NCI-H226 (cell line): ENCODE measurements around the gene PGS1.
A peak's percentile ranks its signal among the peaks of the same experiment; 100 is the strongest.

ENCODE experiments used
- DNase-seq: peaks from one replicate; pipeline ENCODE4 v3.0.0-alpha.2; 2015

Gene PGS1

GRCh38 chr17:78390241-78391050 lies 12.0 kb downstream of the PGS1 start:
- peak; percentile 84 for DNase-seq

DNA sequence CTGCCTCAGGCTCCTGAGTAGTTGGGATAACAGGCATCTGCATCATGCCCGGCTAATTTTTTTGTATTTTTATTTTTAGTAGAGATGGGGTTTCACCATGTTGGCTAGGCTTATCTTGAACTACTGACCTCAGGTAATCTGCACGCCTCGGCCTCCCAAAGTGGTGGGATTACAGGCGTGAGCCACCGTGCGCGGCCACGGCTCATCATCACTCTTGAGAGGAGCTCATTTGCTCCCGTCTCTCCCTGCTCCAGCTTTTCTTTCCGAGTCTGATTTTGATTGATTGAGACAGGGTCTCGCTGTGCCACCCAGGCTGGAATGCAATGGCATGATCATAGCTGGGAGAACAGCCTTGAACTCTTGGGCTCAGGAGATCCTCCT lies 12.6 kb downstream of the PGS1 start:
- no peak for DNase-seq

- DNase-seq: peak; percentile 80
Measured at GRCh38 chr17:78391843-78392242, 13.4 kb downstream of the PGS1 start.

DNA sequence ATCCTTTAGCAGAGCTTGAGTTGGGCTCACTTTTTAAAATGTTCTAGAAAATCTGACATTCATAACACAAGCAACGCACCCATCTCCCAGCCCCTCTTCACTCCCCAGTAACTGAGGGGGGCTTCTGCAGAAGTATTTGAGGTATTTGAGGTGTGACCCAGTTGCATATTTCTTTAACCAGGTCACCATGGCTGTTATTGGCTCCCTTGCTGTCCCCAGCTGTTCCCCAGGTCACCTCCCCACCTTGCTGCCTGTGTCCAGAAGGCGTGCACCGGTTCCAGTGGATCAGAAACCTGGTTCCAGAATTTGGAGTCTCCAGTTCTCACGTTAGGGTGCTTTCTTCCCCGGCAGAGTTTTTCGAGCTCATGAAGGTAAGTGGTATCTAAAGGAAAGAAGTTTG lies 13.8 kb downstream of the PGS1 start:
- no peak for DNase-seq

- DNase-seq: no peak
Measured at GRCh38 chr17:78393575-78393974, 15.1 kb downstream of the PGS1 start.

- DNase-seq: no peak
Measured at GRCh38 chr17:78394209-78394608, 15.8 kb downstream of the PGS1 start.

GRCh38 chr17:78395155-78395554 lies 16.7 kb downstream of the PGS1 start:
- DNase-seq: no peak

DNA sequence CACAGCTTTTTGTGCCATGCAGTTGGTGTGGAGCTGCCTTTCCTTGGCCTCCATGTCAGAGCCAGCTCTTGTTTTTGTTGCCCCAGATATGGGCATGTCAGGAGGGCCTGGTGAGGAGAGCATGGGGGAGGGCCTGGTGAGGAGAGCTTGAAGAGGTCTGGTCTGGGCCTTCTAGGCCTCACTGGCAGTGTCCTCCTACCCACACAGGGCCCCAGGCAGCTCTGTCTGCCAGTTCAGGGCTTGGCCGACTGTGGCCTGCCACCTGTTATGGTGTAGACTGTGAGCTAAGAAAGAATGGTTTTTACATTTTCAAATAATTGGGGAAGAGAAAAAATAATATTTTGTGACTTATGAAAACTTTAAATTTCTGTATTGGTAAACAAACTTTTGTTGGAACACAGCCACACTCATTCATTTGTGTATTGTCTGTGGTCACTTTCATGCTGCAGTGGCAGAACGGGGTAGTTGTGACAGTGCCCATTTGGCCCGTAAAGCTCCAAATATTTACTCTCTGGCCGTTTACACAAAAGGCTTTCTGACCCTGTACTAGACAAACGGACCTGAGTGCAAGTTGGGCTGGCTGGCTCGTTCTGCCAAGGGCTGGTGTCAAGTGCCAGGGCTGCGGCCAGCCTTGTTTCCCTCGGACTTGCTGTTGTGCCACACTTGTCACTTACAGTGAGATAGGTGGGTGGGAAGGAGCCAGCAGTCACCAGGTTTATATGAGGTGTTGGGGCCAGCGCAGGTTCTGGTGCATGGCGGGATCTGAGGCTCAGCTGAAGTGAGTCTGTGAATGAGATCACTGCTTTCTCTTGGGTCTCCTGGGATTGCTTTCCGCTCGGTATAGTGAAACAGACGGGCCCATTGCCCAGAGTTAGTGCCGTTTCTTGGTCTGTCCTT lies 18.2 kb downstream of the PGS1 start:
- no peak for DNase-seq

GRCh38 chr17:78397681-78398101 lies 19.2 kb downstream of the PGS1 start:
- DNase-seq: no peak

DNA sequence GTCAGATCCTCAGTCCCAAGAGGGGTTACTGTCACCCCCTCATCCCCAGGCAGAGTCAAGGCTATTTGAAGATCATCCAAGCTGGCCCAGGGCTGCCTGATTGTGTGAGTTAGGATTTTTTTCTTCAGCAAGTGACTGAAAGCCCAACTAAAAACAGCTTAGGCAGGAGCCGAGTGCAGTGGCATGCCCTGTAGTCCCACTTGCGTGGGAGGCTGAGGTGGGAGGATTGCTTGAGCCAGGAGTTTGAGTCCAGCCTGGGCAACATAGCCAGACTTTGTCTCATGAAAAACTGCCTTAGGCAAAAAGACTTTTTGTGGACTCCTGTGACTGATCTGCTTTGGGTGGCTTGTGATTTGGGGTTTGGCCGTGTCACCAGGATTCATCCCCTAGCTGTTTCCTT lies 19.9 kb downstream of the PGS1 start:
- no peak for DNase-seq

GRCh38 chr17:78399028-78399692 lies 20.7 kb downstream of the PGS1 start:
- DNase-seq: no peak

- no peak for DNase-seq
Measured at GRCh38 chr17:78399693-78400144, 21.3 kb downstream of the PGS1 start.

GRCh38 chr17:78400581-78401240 lies 22.3 kb downstream of the PGS1 start:
- DNase-seq: no peak

DNA sequence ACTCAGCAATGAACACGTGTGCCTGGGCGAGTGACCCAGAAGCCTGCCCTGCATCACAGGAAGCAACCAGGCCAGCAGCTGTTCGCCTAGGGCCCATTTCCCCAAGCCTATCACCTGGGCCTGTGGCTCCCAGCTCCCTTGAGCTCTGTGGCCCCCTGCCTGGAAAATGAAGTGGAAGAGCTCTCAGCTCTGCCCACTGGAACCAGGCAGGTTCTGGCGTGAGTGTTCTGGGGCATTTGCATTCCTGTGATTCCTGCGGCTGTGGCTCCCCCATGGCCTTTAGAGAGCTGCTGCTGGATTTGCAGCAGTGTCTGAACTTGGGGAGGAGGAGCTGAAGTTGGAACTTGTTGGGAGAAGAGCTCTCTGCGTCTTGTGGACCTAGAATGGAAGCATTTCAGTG lies 22.8 kb downstream of the PGS1 start:
- no peak for DNase-seq

GRCh38 chr17:78401891-78402290 lies 23.4 kb downstream of the PGS1 start:
- no peak for DNase-seq

GRCh38 chr17:78403822-78404221 lies 25.4 kb downstream of the PGS1 start:
- DNase-seq: no peak

GRCh38 chr17:78406396-78406795 lies 27.9 kb downstream of the PGS1 start:
- no peak for DNase-seq

- DNase-seq: no peak
Measured at GRCh38 chr17:78406920-78407319, 28.5 kb downstream of the PGS1 start.

- DNase-seq: no peak
Measured at GRCh38 chr17:78407387-78408000, 29.0 kb downstream of the PGS1 start.

DNA sequence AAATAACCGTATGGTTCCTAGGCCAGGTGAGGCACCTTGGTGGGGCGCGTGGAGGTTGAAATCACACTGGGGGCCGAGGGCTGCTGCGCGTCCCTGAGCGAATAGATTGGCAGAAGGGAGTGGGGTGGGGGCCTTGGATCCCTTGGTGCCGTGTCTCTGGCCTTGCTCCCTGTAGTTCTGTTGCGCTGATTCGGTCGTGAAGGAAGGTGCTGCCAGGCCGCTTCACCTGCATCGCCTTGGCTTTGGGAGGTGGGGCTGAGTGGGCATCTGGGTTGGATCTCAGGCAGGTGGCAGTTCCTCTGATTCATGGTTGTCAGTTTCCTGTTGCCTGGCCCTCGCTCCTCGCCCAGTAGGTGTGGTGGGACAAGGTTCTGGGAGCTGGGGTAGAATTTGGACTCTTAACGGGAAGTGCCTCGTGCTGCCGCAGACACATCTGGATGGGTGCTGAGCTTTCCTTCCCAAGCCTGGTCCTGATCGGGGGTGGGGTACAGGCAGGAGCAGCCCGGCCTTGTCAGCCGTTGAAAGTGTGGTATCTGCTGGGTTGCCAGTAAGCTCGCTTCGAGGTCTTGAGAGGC lies 30.1 kb downstream of the PGS1 start:
- DNase-seq: no peak

DNA sequence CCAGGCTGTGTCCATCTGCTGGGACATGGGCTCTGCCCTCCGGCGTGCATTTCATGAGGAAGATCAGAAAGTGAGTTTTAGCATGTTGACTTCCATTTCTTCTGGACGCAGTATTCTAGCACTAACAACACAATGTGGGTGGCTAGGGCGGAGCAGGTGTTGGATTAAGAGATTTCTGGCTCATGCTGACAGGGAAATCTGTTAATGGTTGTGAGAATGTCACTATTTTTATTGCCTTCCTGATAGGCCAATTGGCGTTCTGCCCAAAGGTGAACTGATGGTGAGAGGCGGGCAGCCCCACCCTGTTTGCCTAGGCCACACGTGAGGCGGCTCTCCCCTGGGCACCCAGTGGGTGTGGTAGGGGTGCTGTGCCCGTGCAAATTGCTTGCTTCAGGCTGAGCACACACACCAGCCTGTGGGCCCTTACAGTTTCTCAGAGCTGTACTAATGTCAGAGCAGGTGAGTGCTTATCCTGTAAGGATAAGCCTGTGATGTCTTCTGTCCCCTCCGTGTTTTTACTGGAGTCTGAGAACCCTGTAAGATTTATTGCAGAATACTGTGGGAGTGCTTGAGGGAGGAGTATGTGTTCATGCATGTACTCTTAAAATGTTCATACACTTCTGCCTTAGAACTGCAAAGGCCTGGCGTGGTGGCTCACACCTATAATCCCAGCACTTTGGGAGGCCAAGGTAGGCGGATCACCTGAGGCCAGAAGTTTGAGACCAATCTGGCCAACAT lies 30.9 kb downstream of the PGS1 start:
- DNase-seq: no peak
